GM18499 (cell line): ENCODE results near the gene CLCN6.

Experiments
- ATAC-seq: cut with Tn5 transposase; IDR thresholded peaks from one replicate; pipeline ENCODE4 v1.9.1; 2021; ENCODE audit warnings: moderate number of reproducible peaks; ENCODE audit not compliant: insufficient read depth, unreplicated experiment

The CLCN6 gene, protein sequence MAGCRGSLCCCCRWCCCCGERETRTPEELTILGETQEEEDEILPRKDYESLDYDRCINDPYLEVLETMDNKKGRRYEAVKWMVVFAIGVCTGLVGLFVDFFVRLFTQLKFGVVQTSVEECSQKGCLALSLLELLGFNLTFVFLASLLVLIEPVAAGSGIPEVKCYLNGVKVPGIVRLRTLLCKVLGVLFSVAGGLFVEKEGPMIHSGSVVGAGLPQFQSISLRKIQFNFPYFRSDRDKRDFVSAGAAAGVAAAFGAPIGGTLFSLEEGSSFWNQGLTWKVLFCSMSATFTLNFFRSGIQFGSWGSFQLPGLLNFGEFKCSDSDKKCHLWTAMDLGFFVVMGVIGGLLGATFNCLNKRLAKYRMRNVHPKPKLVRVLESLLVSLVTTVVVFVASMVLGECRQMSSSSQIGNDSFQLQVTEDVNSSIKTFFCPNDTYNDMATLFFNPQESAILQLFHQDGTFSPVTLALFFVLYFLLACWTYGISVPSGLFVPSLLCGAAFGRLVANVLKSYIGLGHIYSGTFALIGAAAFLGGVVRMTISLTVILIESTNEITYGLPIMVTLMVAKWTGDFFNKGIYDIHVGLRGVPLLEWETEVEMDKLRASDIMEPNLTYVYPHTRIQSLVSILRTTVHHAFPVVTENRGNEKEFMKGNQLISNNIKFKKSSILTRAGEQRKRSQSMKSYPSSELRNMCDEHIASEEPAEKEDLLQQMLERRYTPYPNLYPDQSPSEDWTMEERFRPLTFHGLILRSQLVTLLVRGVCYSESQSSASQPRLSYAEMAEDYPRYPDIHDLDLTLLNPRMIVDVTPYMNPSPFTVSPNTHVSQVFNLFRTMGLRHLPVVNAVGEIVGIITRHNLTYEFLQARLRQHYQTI

DNA sequence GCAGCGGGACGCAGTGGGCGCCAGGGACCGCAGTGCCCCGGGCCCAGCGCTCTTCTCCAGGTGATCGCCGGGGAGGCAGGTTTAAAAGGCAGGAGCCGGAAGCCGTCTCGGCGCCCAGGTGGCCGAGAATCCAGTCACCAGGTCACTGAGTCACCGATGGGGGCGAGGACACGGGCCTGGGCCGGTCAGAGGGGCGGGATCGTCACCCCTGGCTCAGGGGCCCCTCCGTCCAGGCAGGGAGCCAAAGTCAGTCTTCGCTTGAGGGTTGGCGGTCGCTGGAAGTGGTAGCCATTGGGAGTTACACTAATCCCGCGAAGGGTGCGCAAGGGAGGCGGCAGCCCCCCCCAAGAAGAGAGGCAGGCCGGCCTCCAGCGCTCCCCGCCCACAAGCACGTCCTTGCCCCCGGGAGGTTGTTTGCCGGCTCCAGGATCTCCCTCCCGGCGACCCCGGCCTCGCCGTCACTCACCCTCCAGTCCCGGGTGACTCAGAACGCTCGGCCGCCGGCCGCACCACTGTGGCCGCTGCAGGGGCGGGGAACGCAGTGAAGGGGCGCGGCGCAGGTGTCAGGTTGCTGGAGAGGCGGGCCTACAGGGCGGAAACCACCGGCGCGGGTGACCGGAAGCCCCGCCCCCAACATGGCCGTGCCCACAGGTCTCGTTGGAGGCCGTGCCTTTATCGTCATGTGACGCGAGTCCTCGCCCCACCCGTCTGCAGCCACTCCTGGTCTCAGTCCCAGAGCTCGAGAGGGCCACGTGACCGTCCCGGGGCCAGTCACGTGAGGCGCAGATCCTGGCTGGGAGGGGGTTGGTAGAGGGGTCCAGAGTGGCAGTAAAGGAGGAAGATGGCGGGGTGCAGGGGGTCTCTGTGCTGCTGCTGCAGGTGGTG lies at the start of gene CLCN6, which contains the start of gene MTHFR:
CLCN6 (plus strand) TSS at position 770 of the 885 bp plus-strand sequence; CDS start at position 842, 72 bp downstream.
MTHFR (minus strand) TSS at position 543 of the 885 bp plus-strand sequence. CDS start 2,848 bp downstream, outside the sequence.
- peak; percentile 50 for ATAC-seq

DNA sequence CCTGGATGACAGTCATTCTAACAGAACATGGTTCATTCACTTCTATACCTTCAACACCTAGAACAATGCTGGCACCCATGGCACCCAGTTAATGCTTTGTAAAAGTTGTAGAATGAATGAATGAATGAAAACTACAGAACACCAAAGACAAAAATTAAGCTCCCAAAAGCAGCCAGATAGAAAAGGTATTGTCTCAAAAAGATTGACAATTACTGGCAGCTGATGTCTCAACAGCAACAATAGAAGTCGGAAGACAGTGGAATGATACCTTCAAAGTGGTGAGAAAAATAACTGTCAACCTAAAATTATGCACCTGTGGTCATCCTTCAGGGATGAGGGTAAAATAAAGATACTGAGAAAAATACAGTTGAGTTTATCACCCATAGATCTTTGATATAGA lies 48.9 kb upstream of the CLCN6 start:
- no peak for ATAC-seq

DNA sequence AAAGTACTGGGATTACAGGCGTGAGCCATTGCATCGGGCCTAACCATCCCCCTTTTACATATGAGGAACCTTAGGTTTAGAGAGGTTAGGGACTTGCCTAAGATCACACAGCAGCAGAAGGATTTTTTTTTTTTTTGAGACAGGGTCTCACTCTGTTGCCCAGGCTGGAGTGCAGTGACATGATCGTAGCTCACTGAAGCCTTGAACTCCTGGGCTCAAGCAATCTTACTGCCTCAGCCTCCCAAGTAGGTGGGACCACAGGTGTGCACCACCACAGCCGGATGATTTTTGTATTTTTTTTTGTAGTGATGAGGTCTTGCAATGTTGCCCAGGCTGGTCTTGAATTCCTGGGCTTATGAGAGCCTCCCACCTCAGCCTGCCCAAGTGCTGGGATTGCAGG lies 46.2 kb upstream of the CLCN6 start:
- no peak for ATAC-seq

DNA sequence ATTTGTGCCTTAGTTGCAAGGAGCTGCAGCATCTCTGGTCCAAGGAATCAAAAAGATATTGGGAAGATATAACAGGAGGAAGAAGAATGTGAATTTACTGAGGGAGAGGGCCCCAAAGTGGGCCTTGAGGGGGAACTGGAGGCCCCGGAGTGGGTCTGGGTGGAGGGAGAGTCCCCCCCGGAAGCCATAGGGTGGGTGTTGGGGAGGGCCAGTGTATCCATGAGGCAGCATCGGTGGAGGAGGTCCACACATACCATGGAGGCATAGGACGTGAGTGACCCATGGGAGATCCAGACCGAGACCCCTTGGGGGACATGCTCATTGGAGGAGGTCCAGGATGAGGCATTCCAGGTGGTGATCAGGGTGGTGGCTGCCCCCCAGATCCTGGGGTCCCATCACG lies 44.7 kb upstream of the CLCN6 start:
- ATAC-seq = no peak

DNA sequence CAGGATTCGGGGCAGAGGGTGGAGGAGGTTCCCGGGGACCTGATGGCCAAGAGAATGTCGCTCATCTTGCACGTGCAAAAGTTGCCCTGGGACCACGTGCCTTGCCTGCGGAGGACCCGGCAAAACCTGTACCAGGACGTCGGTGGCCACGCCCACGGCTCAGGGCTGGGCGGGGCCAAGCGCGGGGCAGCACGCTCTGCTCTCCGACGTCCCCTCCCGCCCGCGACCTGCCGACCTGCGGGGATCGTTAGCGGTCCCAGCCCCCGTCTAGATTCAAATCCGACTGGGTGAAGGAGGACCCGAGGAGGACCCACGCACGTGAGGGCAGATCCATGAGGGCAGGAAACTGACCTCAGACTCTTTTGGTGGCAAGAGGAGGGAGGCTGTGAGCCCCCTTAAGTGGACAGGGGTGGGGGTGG lies 44.0 kb upstream of the CLCN6 start, which contains the start of gene C1orf167:
C1orf167 (plus strand) TSS at position 206 of the 419 bp plus-strand sequence. CDS start 2,208 bp downstream, outside the sequence.
- no peak for ATAC-seq

DNA sequence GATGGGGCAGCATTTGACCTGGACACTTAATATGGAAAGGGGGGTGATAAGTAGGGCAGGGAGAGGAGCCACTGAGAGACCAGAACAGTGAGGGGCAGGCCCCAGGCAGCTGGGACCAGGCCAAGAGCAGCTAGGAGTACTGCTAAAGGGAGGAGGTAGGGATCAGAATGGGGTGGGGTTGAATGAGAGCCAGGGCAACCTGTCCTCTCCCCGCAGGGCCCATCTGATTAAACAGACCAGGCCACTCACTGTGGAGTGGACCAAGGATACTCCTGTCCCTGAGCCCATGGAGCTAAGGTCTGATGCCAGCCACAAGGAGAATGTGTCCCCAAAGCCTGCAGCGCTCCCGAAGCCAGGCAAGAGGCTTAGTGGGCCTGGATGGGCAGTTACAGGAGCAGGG lies 41.9 kb upstream of the CLCN6 start:
- no peak for ATAC-seq

DNA sequence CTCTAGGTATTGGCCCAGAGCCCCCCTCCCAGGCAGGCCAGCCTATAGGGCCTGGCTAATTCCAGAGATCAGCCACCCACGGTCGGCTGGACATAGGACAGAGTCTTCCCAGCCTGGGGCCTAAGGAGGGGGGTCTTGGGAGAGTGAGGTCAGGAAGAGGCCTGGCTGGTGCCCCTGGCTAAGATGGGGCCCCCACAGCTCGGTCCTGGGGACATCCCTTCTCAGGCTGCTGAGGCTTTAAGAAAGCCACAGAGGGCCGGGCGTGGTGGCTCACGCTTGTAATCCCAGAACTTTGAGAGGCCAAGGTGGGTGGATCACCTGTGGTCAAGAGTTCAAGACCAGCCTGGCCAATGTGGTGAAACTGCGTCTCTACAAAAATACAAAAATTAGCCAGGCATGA lies 41.5 kb upstream of the CLCN6 start:
- no peak for ATAC-seq

DNA sequence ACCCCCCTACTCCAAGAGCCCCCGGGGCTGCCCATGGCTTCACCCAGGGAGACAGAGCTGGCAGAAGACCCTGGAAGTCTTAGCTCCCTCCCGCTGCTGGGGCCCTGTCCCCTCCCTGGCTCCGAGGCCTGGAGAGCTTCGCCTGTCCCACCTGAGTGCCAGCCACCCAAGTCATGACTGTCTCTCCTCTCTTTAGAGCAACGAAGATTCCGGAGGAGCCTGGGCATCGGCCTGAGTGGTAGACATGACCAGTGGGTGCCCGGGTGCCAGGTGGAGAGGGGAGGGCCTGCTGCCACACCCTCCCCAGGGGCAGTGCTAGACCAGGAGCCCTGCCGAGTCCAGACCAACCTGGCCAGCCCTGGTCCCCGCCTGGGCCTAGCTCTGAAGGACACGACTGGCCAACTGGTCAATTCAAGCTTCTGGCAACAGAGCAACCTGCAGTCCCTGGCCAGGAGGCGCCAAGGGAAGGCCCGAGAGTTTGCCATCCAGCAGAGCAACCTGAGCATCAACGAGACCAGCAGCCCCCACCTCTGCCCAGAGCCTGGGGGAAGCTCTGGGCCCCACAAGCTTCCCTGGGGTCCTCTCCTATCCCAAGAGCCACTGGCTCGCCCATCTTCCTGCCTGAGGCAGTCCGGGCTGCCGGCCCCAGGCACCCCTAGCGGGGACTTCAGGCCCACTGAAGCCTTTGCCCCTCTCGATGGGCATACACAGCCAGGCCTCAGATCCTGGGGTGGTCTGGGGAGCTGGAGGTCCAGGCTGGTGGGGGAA lies 40.1 kb upstream of the CLCN6 start:
- ATAC-seq = no peak

DNA sequence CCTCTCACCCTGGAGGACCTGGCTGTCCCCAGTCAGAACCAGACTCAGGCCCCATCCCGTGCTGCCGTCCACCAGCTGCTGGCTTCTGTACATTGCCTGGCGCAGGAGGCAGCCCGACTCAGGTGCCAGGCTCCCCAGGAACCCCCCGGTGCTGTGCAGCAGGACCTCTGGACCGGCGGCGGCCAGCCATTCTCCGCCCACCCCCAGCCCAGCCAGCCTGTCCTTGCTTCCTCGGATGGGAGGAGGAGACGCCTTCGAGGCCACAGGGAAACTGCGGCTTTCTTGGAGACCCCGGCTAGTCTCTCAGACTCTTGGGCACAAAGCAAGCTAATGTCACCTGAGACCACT lies 39.6 kb upstream of the CLCN6 start:
- ATAC-seq = no peak

DNA sequence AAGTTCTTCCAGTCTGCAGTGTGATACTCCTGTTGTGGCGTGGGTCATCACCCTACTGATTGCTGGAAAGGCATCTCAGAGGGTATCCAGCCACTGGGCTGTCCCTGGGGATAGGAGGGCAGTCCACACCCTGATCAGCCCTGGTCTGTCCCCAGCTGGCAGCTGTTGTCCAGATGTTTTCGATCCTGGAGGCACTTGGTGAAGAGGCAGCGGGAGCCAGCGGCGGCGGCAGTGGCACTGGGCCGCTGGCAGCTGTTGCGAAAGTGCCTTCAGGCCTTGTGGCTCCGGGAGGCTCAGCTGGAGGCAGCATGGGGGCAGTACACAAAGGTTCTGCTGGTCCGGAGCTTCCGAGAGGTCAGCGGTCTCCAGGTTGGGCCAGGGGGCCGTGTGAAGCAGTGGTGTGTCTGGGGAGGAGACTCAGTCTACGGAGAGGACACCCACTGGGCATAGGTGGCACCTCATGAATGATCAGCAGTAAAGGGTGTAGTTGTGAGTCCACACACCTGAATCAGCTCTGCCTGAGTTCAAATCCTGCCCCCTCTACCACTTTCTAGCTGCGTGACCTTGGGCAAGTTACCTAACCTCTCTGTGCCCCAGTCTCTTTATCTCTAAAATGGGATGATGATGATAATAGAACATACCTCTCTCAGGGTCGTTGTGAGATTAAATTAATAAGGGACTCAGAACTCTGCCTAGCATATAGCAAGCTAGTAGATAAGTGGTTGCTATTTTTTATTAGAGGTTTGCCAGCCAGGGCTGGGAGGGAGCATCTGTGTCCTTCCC lies 37.9 kb upstream of the CLCN6 start:
- no peak for ATAC-seq

DNA sequence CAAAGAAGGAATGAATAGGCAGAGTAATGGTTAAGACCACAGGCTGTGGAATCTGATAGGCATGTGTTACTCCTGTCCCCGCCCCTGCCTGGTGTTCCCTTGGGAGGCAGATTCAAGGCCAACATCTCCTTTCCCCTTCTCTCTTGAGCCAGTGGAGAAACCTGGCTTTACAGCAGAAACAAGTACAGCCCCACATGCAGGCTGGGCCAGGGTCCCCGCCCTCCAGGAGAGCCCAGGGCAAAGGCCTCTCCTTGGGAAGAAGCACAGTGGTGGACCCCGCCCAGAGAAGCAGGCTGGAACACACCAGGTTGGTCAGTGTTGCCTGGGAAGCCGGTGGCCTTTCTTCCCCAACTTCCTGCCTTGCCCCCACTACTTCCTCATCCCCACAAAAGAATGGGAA lies 37.2 kb upstream of the CLCN6 start:
- no peak for ATAC-seq

DNA sequence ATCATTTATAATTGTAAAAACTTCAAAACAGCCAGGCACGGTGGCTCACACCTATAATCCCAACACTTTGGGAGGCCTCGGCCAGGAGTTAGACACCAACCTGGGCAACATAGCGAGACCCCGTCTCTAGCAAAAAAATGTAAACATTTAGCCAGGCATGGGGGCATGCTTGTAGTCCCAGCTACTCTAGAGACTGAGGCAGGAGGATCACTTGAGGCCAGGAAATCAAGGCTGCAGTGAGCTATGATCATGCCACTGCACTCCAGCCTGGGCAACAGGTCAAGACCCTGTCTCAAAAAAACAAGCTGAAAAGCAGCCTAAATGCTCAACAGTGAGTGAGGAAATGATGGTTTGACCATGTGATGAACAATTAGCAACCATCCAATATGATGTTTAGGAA lies 36.7 kb upstream of the CLCN6 start:
- ATAC-seq = no peak

DNA sequence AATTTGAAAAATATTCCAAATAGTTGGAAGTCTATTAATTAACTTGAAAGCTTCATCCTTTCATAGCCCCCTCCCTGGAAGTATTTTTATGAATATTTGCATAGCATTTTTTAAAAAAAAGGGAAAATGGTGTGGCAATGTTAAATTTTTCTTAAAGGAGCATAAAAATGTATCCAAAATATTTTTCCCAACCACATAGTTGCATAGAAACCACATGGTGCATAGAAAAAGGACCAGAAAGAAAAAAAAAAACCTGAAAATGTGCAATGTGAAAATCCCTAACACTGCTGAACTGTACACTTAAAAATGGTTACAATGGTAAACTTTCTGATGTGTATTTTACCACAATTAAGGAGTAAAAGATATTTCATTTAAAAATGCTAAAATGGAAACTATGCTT lies 36.0 kb upstream of the CLCN6 start:
- ATAC-seq = no peak

DNA sequence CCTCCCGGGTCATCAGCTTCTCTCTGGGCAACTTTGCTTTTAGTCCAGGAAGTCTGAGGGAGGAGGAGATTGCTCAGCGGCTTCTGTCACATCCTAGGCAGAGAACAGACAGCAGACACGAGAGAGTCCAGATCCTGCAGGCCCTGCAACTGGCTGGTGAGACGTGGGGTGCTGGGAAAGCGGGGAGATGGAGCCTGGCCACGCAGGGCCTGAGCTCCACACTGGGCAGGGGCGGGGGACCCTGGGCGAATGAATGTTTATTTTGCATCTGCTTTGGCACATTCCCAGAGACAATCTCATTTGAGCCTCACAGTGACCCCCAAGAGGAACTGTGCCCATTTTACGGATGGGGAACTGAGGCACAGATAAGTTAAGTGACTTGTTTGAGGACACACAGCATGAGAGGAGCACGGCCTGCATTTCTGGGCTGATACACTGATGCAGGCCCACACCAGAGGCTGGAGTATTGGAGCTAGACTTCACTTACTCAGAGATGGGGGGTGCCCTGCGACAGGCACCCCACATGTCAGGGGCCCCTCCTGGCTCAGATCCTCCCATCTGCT lies 34.4 kb upstream of the CLCN6 start:
- no peak for ATAC-seq

DNA sequence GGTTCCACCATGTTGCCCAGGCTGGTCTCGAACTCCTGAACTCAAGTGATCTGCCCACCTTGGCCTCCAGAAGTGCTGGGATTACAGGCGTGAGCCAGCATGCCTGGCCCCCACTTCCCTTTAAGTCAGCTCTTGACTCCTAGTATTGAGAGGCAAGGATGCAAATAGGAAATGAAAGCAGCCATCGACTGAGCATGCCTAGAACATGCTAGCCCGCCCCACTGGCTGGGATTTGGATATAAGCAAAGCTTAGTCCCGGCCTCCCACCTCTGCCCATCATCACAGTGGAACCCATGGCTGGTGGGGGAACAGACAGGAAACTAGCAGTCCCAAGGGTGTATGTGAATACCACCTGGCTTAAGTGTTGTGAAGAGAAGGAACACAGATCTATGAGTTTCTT lies 33.5 kb upstream of the CLCN6 start:
- no peak for ATAC-seq

DNA sequence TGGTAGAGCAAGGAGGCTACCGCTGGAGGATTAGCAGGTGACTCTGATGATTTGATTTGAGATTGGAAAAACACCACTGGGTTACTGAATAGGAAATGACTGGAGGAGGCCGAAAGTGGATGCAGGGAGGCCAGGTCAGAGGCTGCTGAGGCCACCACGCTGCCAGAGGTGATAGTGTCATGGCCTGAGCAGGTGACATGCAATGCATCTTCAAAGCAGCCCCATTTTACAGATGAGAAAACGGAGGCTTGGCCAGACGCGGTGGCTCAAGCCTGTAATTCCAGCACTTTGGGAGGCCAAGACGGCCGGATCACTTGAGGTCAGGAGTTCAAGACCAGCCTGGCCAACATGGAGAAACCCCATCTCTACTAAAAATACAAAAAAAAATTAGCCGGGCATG lies 31.2 kb upstream of the CLCN6 start:
- ATAC-seq = no peak

DNA sequence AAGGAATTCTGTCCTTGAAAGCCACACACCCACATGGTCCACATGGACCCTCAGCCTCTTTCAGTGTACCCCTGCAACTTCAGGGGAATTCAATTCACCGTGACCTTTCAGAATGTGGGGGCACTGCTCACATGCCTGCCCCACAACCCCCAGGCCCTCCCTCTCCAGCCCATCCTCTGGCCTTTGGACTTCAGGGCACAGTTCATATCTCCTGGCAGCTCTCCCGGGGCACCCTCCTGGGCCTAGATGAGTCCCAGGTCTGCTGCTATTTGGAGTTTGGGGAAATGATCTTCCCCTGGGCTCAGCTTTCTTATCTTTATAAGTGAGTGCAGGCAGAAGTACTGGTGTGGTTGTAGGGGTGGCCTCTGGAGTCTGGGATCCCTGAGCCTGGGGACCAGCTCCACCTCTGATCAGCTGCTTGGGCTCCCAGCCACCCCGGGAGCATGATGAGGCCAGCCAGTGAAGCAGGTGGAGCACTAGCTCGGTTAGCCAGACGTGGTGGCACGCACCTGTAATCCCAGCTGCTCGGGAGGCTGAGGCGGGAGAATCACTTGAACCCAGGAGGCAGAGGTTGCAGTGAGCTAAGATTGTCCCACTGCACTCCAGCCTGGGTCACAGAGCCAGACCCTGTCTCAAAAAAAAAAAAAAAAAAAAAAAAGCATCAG lies 28.2 kb upstream of the CLCN6 start:
- ATAC-seq = no peak

DNA sequence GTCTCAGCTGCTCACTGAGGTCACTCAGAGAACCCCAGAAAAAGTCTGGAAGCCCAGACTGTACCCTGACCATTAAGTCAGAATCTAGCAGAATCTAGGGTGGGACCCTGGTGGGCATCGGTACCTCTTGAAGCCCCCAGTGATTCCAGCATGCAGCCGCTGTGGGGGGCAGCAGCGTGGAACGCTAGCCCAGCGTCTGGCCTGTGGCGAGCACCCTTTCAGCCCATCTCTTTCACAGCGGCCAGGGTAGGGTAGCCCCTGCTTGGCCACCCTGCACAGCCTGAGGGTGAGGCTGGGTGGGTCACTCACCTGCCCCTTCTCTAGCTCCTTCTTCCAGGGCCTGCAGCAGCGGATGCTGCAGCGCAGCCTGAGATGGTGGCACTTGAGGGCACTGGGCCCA lies 27.7 kb upstream of the CLCN6 start:
- no peak for ATAC-seq
